GM18909 (cell line): Measurements from ENCODE around the gene AKAP13.
A peak's percentile ranks its signal among the peaks of the same experiment; 100 is the strongest.

ENCODE experiments used
- ATAC-seq: cut with Tn5 transposase; IDR thresholded peaks from one replicate; pipeline ENCODE4 v1.9.1; 2021; ENCODE audit warnings: mild to moderate bottlenecking; ENCODE audit not compliant: unreplicated experiment, poor library complexity

AKAP13 gene

GRCh38 chr15:85404176-85404917 is 23.9 kb downstream of the AKAP13 start:
- no peak for ATAC-seq

GRCh38 chr15:85404918-85405866 is 24.8 kb downstream of the AKAP13 start:
- ATAC-seq = no peak

DNA sequence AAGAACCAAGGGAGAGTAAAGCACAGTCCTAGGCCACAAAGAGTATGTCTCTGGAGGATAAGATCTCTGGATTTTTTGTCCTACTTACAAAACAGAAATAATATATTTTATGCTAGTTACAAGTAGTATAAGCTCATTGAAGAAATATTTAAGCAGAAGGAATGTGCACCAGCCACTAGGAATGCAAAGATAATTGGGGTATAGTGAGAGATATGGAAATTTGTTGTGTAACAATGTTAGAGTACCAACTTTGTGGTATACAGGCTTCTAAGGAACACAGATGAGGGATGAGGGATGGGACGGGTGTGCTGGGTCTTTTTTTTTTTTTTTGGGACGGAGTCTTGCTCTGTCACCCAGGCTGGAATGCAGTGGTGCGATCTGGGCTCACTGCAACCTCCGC is 26.5 kb downstream of the AKAP13 start:
- ATAC-seq = no peak

GRCh38 chr15:85407421-85408269 is 27.2 kb downstream of the AKAP13 start:
- ATAC-seq = peak; percentile 41

DNA sequence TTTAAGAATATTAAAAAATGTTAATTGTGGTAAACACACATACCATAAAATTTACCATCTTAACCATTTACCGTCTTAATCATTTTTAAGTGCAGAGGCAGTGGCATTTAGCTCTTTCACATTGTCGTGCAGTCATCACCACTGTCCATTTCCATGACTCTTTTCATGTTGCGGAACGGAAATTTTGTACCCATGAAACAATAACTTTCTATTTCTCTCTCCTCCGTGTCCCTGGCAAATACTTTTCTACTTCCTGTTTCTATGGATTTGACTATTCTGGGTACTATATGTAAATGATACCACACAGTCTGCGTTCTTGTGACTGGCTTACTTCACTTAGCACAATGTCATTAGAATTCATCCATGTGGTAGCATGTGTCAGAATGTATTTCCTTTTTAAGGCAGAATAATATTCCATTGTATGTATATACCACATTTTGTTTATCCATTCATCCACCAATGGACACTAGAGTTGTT is 27.9 kb downstream of the AKAP13 start:
- peak; percentile 54 for ATAC-seq

DNA sequence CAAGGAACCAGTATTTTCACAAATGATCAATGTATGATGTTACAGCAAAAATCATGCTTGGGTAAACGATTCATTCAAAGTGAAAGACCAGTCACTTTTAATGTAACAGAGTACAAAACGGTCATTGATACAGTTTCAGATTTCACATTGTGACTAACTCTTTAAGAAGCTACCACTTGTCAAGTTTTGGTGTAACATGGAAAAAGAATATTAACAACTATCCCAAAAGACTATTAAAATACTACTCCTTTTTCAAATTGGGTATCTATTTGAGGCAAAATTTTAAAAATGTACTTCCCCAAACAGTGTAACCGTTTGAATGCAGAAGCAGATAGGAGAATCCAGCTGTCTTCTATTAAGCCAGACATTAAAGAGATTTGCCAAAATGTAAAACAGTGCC is 31.7 kb downstream of the AKAP13 start:
- ATAC-seq = no peak

- peak; percentile 97 for ATAC-seq
Observed at GRCh38 chr15:85412956-85413854, 32.8 kb downstream of the AKAP13 start.

DNA sequence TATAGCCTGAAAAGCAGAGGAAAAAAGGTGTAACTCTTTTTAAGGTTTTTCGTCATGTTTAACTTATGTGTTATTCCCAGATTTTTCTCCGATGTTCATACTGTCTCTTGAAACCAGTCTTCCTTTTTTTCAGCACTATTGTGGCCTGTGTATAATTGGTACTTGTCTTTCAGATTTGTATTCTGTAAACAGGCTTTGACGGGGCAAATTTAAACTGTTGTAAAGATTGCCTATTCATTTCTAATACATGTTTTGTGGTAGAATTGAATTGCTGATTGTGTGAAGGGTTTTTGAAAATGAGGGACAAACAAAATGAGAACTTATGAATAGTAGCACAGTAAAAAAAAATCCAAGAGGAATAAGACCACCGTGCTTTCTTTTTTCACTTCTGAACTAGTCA is 33.6 kb downstream of the AKAP13 start:
- ATAC-seq = no peak

DNA sequence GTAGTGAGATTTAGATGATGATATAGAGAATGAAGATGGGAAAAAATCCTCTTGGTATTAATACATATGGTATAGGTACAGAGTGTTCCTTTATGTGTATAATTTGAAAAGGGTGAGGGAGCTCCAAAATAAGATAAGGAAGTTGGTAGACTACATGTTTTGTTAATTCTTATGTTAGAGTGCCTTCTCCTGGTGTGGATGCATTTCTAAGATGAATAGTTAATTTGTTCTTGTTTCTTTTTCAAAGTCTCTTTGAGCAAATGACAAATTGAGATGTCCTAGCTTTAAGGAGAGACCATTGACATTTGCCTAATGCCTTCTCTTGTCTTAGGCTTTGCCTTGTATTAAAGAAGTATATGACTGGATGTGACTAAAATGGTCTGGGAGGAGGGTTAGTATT is 34.1 kb downstream of the AKAP13 start:
- ATAC-seq = no peak

DNA sequence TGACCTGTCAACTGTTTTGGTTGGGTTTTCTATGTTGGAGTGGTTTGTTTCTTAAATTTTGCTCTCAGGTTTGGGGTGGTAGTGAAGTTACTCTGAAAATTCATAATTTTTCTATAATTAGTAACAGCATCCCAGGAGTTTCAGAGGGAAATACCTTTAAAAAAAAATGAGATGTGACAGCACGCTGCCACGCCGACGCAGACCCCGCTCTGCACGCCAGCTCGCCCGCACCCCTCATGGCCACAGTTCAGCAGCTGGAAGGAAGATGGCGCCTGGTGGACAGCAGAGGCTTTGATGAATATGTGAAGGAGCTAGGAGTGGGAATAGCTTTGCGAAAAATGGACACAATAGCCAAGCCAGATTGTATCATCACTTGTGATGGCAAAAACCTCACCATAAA is 34.6 kb downstream of the AKAP13 start:
- no peak for ATAC-seq

GRCh38 chr15:85415783-85416182 is 35.4 kb downstream of the AKAP13 start:
- no peak for ATAC-seq

DNA sequence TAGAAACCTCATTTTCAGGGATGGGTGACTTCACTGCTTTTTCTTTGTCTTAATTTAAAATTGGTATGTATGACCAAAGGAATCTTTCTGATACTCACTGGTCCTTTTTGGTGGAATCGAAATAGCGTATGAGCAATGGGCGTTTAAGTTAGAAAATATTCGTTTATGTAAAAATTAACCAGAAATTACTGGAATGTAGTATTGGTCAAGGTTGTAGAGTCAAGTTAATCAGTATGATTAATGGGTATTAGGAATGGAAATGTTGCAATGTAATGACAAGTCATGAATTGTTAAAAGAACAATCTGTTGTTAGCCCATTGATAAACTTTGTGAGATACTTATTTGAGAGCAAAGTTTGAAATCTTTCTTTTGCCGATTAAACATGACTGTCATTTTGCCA is 36.9 kb downstream of the AKAP13 start:
- ATAC-seq = no peak

- ATAC-seq = no peak
Observed at GRCh38 chr15:85419161-85419560, 38.8 kb downstream of the AKAP13 start.

DNA sequence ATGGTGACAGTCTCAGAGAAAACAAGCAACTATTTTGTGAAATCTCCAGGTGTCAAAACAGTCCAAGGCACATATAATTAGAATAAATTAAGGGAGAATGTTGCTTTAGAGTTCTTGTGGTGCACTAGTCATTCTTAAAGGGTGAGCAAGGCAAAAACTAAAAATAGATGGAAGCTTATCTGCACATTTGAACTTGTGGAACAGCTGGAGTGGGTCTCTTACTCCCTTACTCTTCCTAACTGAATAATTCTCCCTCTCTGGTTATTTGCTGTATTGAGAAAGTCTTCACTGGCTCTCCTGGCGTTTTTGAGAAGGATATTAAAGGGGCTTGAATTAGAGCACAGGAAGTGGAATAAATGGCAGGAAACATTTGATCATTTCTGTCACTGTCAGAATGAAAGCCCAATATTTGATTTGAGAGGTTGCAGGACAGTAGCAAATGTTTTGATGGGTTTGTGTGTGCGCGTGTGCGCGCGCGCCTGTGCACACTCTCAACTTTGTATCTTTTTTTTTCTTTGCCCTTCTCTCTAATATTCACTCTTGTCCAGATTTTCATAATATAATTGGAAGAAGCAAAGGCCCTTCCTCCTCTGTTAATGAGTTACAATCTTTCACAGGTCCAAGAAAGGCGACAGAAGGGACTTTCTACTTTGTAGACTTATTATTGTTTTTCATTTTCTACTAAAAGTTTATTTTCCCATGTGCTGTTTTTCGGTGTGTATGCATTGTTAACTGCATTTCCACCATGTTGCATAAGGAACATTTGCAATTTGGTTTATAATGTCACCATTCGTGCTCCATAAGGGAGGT is 40.9 kb downstream of the AKAP13 start:
- ATAC-seq = no peak

DNA sequence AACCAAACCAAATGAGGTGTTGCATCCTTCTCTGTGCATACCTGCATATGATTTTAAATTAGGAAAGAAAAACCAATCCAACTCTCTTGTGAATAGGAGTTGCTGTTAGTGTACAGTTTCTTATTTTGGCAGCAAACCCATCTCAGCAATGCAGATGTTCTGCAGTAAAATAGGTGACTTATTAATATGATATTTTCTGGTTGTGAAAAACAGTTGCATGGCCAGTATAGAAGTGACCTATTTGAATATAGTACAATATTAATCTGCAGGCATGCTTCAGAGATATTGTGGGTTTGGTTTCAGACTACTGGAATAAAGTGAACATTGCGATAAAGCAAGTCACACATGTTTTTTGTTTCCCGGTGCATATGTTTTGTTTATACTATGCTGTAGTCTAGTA is 42.2 kb downstream of the AKAP13 start:
- ATAC-seq = peak; percentile 57

DNA sequence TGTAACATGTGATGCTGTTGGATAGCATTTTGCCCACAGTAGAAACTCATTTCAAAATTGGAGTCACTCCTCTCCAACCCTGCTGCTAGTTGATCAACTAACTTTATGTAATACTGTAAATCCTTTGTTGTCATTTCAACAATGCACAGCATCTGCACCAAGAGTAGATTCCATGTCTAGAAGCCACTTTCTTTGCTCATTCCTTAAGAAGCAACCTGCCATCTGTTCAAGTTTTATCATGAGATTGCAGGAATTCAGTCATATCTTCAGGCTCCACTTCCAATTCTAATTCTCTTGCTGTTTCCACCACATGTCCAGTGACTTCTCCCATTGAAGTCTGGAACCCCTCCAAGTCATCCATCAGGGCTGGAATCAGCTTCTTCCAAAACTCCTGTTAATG is 42.9 kb downstream of the AKAP13 start:
- ATAC-seq = no peak

DNA sequence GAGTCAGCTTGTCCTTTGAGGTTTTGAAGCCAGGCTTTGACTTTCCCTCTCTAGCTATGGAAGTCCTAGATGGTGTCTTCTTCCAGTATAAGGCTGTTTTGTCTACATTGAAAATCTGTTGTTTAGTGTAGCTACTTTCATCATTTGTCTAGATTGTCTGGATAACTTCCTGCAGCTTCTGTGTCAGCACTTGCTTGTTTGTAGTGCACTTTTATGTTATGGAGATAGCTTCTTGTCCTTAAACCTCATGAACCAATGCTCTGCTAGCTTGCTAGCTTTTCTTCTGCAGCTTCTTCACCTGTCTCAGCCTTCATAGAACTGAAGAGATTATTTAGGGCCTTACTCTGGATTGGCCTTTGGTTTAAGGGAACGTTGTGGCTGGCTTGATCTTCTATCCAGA is 43.8 kb downstream of the AKAP13 start:
- no peak for ATAC-seq

- no peak for ATAC-seq
Observed at GRCh38 chr15:85426481-85426880, 46.1 kb downstream of the AKAP13 start.
